Neural cell (in vitro differentiated cells): ENCODE results near the gene PGAP6. TPM values are rescaled to one million over a fixed set of nuclear protein-coding genes. Genes with fewer than 3 reads are reported as not detected.

Source experiments
- H2AFZ ChIP-seq: fragments of 200-600, 300-800 bp; sonication (generic), shearing (Covaris generic); 2 replicates; pipeline ENCODE4 v1.6.0; 2014; ENCODE audit warnings: low read depth, mild to moderate bottlenecking, antibody characterized with exemption, low read length, moderate library complexity
- H3F3A ChIP-seq: fragments of 200-600 bp; shearing (Covaris generic); 2 replicates; pipeline ENCODE4 v1.6.1; 2016; ENCODE audit warnings: mild to moderate bottlenecking, moderate library complexity, mixed read lengths, antibody characterized with exemption, low read length; ENCODE audit not compliant: insufficient read depth, poor library complexity, severe bottlenecking
- H3K27ac ChIP-seq: fragments of 200-600, 300-800 bp; sonication (generic), shearing (Covaris generic); 2 replicates; pipeline ENCODE4 v1.5.1; 2014; ENCODE audit warnings: mild to moderate bottlenecking, low read length, moderate library complexity
- H3K27me3 ChIP-seq: fragments of 300-800, 200-600 bp; sonication (generic), shearing (Covaris generic); 2 replicates; pipeline ENCODE4 v1.6.0; 2014; ENCODE audit warnings: mild to moderate bottlenecking, low read depth, low read length, moderate library complexity; ENCODE audit not compliant: insufficient read depth
- H3K36me3 ChIP-seq: fragments of 300-800, 200-600 bp; sonication (generic), shearing (Covaris generic); 2 replicates; pipeline ENCODE4 v1.5.1; 2014; ENCODE audit warnings: mild to moderate bottlenecking, antibody characterized with exemption, low read length, moderate library complexity; ENCODE audit not compliant: insufficient read depth
- H3K4me2 ChIP-seq: fragments of 300-800, 200-600 bp; sonication (generic), shearing (Covaris generic); 2 replicates; pipeline ENCODE4 v1.6.0; 2014; ENCODE audit warnings: mild to moderate bottlenecking, low read length
- H3K4me3 ChIP-seq: fragments of 300-800, 200-600 bp; sonication (generic), shearing (Covaris generic); 2 replicates; pipeline ENCODE4 v1.5.1; 2014; ENCODE audit warnings: mild to moderate bottlenecking, low read length, moderate library complexity
- H3K79me2 ChIP-seq: fragments of 200-600 bp; shearing (Covaris generic); replicated peaks from 2 replicates; pipeline ENCODE4 v1.6.0; 2014; ENCODE audit warnings: mild to moderate bottlenecking, low read length, moderate library complexity; ENCODE audit not compliant: insufficient read depth
- H3K9ac ChIP-seq: fragments of 300-800, 200-600 bp; sonication (generic), shearing (Covaris generic); 2 replicates; pipeline ENCODE4 v1.6.1; 2016; ENCODE audit warnings: mild to moderate bottlenecking, low read length, mixed read lengths
- H3K9me2 ChIP-seq: fragments of 200-600 bp; shearing (Covaris generic); 2 replicates; pipeline ENCODE4 v1.6.1; 2016; ENCODE audit warnings: mild to moderate bottlenecking, low read length, mixed read lengths; ENCODE audit not compliant: insufficient read depth
- H3K9me3 ChIP-seq: fragments of 200-600, 300-800 bp; sonication (generic), shearing (Covaris generic); 2 replicates; pipeline ENCODE4 v1.6.1; 2016; ENCODE audit warnings: mild to moderate bottlenecking, mixed run types, low read length, moderate library complexity, mixed read lengths
- H4K20me1 ChIP-seq: fragments of 200-600 bp; shearing (Covaris generic); 2 replicates; pipeline ENCODE4 v1.6.1; 2016; ENCODE audit warnings: mild to moderate bottlenecking, mixed run types; ENCODE audit not compliant: insufficient read depth
- CTCF ChIP-seq: fragments of 450-650 bp; IDR thresholded peaks from 2 replicates; pipeline ENCODE4 v1.5.1; 2014; ENCODE audit warnings: antibody characterized with exemption, mild to moderate bottlenecking, moderate library complexity; ENCODE audit not compliant: poor library complexity, severe bottlenecking
- EP300 ChIP-seq: fragments of 450-650 bp; conservative IDR thresholded peaks from 2 replicates; pipeline ENCODE4 v1.6.1; 2014; ENCODE audit warnings: antibody characterized with exemption, mild to moderate bottlenecking, moderate library complexity; ENCODE audit not compliant: poor library complexity, severe bottlenecking
- EZH2 ChIP-seq: fragments of 200-600, 300-800 bp; shearing (Covaris generic), sonication (generic); IDR thresholded peaks from 2 replicates; pipeline ENCODE4 v1.6.1; 2014; ENCODE audit warnings: antibody characterized with exemption, low read length, borderline replicate concordance, mild to moderate bottlenecking; ENCODE audit not compliant: insufficient read depth, poor library complexity, severe bottlenecking
- MXI1 ChIP-seq: fragments of 450-650 bp; conservative IDR thresholded peaks from 2 replicates; pipeline ENCODE4 v1.6.1; 2014; ENCODE audit warnings: antibody characterized with exemption, mild to moderate bottlenecking; ENCODE audit not compliant: poor library complexity, severe bottlenecking
- POLR2AphosphoS5 ChIP-seq: IDR thresholded peaks from 2 replicates; pipeline ENCODE4 v1.6.1; 2012
- RAD21 ChIP-seq: fragments of 450-650 bp; conservative IDR thresholded peaks from 2 replicates; pipeline ENCODE4 v1.6.1; 2014; ENCODE audit warnings: antibody characterized with exemption, mild to moderate bottlenecking, moderate library complexity
- REST ChIP-seq: IDR thresholded peaks from 2 replicates; pipeline ENCODE4 v1.6.1; 2012; ENCODE audit warnings: borderline replicate concordance
- SMC3 ChIP-seq: fragments of 450-650 bp; conservative IDR thresholded peaks from 2 replicates; pipeline ENCODE4 v1.6.1; 2014; ENCODE audit warnings: antibody characterized with exemption, mild to moderate bottlenecking, moderate library complexity; ENCODE audit not compliant: poor library complexity
- TAF1 ChIP-seq: IDR thresholded peaks from 2 replicates; pipeline ENCODE4 v1.6.1; 2012; ENCODE audit warnings: low read depth
- polyA plus RNA-seq: library from polyadenylated mRNA; depleted of rRNA; stranded (reverse); fragments of >200 nt; gene quantifications from 2 replicates; pipeline ENCODE4 v1.2.3, GENCODE V29; 2014

The PGAP6 gene
- polyA plus RNA-seq, 1 donor from 2014 or later: 47.3 TPM

GRCh38 chr16:396605-397004 lies 14.8 kb upstream of the PGAP6 start:
- no peaks in the 10 kb centered on the region for H4K20me1 ChIP-seq
- peak overlapping the region; percentile 47 for H3K9ac ChIP-seq
- no peak overlapping the region for H2AFZ ChIP-seq
- H3K79me2 ChIP-seq: no peaks in the 10 kb centered on the region
- peak overlapping the region; percentile 62 for H3K4me3 ChIP-seq
- H3K9me2 ChIP-seq: no peaks in the 10 kb centered on the region
- no peaks in the 10 kb centered on the region for H3K27me3 ChIP-seq
- H3K9me3 ChIP-seq: no peaks in the 10 kb centered on the region
- no peaks in the 10 kb centered on the region for H3K36me3 ChIP-seq
- peak overlapping the region; percentile 36 for H3K27ac ChIP-seq
- no peaks in the 10 kb centered on the region for H3F3A ChIP-seq
- TF ChIP-seq SMC3 (no peak), EP300 (no peak), REST (no peak), RAD21 (no peak), CTCF (no peak), POLR2AphosphoS5 (peak; percentile 2), MXI1 (no peak)
- H3K4me2 ChIP-seq: no peak overlapping the region

DNA sequence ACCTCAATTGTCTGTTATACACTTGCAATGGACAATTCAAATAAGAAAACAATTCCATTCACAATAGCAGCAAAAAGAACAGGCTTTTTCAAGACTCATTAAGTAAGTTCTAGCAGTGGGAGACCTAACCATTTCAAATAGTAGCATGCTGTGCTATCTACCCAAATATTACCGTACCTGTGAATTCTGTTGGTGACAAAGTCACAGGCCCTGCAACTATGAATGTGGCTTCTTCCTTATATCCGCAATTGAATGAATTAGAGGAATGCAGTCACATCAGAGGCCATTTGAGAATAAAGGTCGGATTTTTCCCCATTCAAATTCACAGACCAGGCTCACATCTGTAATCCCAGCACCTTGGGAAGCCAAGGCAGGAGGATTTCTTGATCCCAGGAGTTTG lies 14.4 kb upstream of the PGAP6 start:
- H3K27ac ChIP-seq: no peak overlapping the region

More for the DNA sequence above, 14.4 kb upstream of the PGAP6 start:
- no peak overlapping the region for H3K4me2 ChIP-seq
- H4K20me1 ChIP-seq: no peaks in the 10 kb centered on the region
- H3K9ac ChIP-seq: peak overlapping the region; percentile 47
- TF ChIP-seq TAF1 (no peak), POLR2AphosphoS5 (no peak), REST (no peak), MXI1 (no peak), EP300 (no peak), RAD21 (no peak), EZH2 (no peak), SMC3 (no peak), CTCF (no peak)
- H3K79me2 ChIP-seq: no peaks in the 10 kb centered on the region
- H3K27me3 ChIP-seq: no peaks in the 10 kb centered on the region
- no peaks in the 10 kb centered on the region for H3K9me2 ChIP-seq
- H3K4me3 ChIP-seq: peak overlapping the region; percentile 62
- no peak overlapping the region for H2AFZ ChIP-seq
- no peaks in the 10 kb centered on the region for H3F3A ChIP-seq
- no peaks in the 10 kb centered on the region for H3K9me3 ChIP-seq
- H3K36me3 ChIP-seq: no peaks in the 10 kb centered on the region
